Activated naive CD8-positive, alpha-beta T cell treated with anti-CD3 and anti-CD28 coated beads, Interleukin-2, amount 50 U/mL, for 24 hours (primary cell): ENCODE data around the gene LINC00237.

Source experiments
- ATAC-seq: fragments of 150-1000 bp; cut with Tn5 transposase; one replicate; pipeline ENCODE4 v1.10.0; 2021
- DNase-seq: peaks from one replicate; pipeline ENCODE4 v3.0.0; 2021
- H3K27ac Mint-ChIP-seq: one replicate; pipeline ENCODE4 v1.8.0; 2021; ENCODE audit warnings: mild to moderate bottlenecking, mixed read lengths
- H3K27me3 Mint-ChIP-seq: one replicate; pipeline ENCODE4 v1.8.0; 2021; ENCODE audit warnings: mixed read lengths
- H3K36me3 Mint-ChIP-seq: one replicate; pipeline ENCODE4 v1.8.0; 2021; ENCODE audit warnings: low read depth, mixed read lengths
- H3K4me1 Mint-ChIP-seq: one replicate; pipeline ENCODE4 v1.8.0; 2021; ENCODE audit warnings: mixed read lengths
- H3K4me3 Mint-ChIP-seq: one replicate; pipeline ENCODE4 v1.8.0; 2021; ENCODE audit warnings: mild to moderate bottlenecking, moderate library complexity, mixed read lengths
- H3K9me3 Mint-ChIP-seq: one replicate; pipeline ENCODE4 v1.8.0; 2021; ENCODE audit warnings: mixed read lengths

LINC00237 gene

GRCh38 chr20:21092806-21093205 lies 13.4 kb downstream of the LINC00237 start:
- no peak for ATAC-seq
- H3K4me3 Mint-ChIP-seq = no peak overlapping the region
- DNase-seq = no peak
- no peaks in the 10 kb centered on the region for H3K9me3 Mint-ChIP-seq
- H3K36me3 Mint-ChIP-seq = no peaks in the 10 kb centered on the region
- no peak overlapping the region for H3K27ac Mint-ChIP-seq
- peaks cover 73% of the 10 kb centered on the region for H3K27me3 Mint-ChIP-seq
- no peaks in the 10 kb centered on the region for H3K4me1 Mint-ChIP-seq

DNA sequence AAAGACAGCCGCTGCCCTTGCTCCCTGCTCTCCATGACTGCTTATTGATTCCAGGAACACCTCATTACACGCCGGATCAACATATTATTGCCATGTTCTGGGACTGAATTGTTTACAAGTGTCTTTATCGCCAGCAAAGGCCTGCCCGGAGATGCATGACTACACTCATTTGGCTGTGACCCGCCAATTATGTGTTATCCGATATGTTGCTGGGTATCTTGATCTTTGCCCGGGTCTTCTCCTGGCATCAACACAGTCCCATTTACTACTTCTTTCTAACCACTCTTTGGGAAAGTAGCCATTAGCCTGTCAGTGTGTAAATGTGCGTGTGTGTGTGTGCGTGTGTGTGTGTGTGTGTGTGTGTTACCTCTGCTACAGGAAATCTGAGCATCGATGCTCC lies 15.4 kb downstream of the LINC00237 start:
- DNase-seq = no peak
- no peak overlapping the region for H3K27ac Mint-ChIP-seq
- H3K27me3 Mint-ChIP-seq = peaks cover 66% of the 10 kb centered on the region
- no peaks in the 10 kb centered on the region for H3K9me3 Mint-ChIP-seq
- H3K36me3 Mint-ChIP-seq = no peaks in the 10 kb centered on the region
- no peaks in the 10 kb centered on the region for H3K4me1 Mint-ChIP-seq
- ATAC-seq = no peak
- H3K4me3 Mint-ChIP-seq = no peak overlapping the region

- Mint-ChIP-seq H3K4me1 (no peaks in the 10 kb centered on the region), H3K4me3 (no peak overlapping the region), H3K36me3 (no peaks in the 10 kb centered on the region), H3K9me3 (no peaks in the 10 kb centered on the region), H3K27ac (no peak overlapping the region), H3K27me3 (peaks cover 62% of the 10 kb centered on the region)
- ATAC-seq = no peak
- DNase-seq = no peak
These were observed 16.0 kb downstream of the LINC00237 start for GRCh38 chr20:21090111-21090618.

GRCh38 chr20:21089391-21089790 lies 16.8 kb downstream of the LINC00237 start:
- DNase-seq (no peak), ATAC-seq (no peak)
- H3K4me1 Mint-ChIP-seq = no peaks in the 10 kb centered on the region
- H3K4me3 Mint-ChIP-seq = no peak overlapping the region
- peaks cover 61% of the 10 kb centered on the region for H3K27me3 Mint-ChIP-seq
- H3K9me3 Mint-ChIP-seq = no peaks in the 10 kb centered on the region
- H3K27ac Mint-ChIP-seq = no peak overlapping the region
- H3K36me3 Mint-ChIP-seq = no peaks in the 10 kb centered on the region

GRCh38 chr20:21087862-21088540 lies 18.2 kb downstream of the LINC00237 start:
- Mint-ChIP-seq H3K4me3 (no peak overlapping the region), H3K9me3 (no peaks in the 10 kb centered on the region), H3K4me1 (no peaks in the 10 kb centered on the region), H3K27me3 (peaks cover 58% of the 10 kb centered on the region), H3K27ac (no peak overlapping the region), H3K36me3 (no peaks in the 10 kb centered on the region)
- ATAC-seq (no peak), DNase-seq (no peak)

GRCh38 chr20:21083825-21084325 lies 22.3 kb downstream of the LINC00237 start:
- ATAC-seq = no peak
- H3K36me3 Mint-ChIP-seq = no peaks in the 10 kb centered on the region
- H3K9me3 Mint-ChIP-seq = no peaks in the 10 kb centered on the region
- H3K4me1 Mint-ChIP-seq = no peaks in the 10 kb centered on the region
- H3K27ac Mint-ChIP-seq = no peak overlapping the region
- no peak for DNase-seq
- peaks cover 44% of the 10 kb centered on the region for H3K27me3 Mint-ChIP-seq
- H3K4me3 Mint-ChIP-seq = no peak overlapping the region

GRCh38 chr20:21082584-21082983 lies 23.6 kb downstream of the LINC00237 start:
- H3K27me3 Mint-ChIP-seq = peaks cover 40% of the 10 kb centered on the region
- DNase-seq (no peak), ATAC-seq (no peak)
- H3K27ac Mint-ChIP-seq = no peak overlapping the region
- no peak overlapping the region for H3K4me3 Mint-ChIP-seq
- H3K36me3 Mint-ChIP-seq = no peaks in the 10 kb centered on the region
- H3K4me1 Mint-ChIP-seq = no peaks in the 10 kb centered on the region
- no peaks in the 10 kb centered on the region for H3K9me3 Mint-ChIP-seq

- H3K4me1 Mint-ChIP-seq = no peaks in the 10 kb centered on the region
- no peaks in the 10 kb centered on the region for H3K9me3 Mint-ChIP-seq
- H3K36me3 Mint-ChIP-seq = no peaks in the 10 kb centered on the region
- no peak for DNase-seq
- peaks cover 30% of the 10 kb centered on the region for H3K27me3 Mint-ChIP-seq
- no peak for ATAC-seq
- no peak overlapping the region for H3K4me3 Mint-ChIP-seq
- H3K27ac Mint-ChIP-seq = no peak overlapping the region
These were observed 28.3 kb downstream of the LINC00237 start for GRCh38 chr20:21077809-21078345.

DNA sequence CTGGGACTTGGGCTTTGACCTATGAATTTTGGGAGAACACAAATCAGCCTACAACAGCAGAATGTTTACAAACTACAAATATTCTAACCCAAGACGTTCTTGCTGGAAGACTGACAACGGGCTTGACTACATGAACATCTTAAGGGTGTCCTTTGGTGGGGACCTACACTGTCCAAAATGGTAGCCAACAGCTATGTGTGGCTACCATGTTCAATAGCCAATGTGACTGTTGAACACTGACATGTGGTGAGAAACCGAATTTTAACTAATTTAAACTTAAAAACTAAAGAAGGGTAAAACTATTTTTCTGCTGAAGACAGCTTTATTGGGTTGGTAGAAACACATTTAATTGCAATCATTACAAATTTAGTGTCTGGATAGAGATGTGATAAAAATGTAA lies 30.1 kb downstream of the LINC00237 start:
- Mint-ChIP-seq H3K4me1 (no peaks in the 10 kb centered on the region), H3K4me3 (no peak overlapping the region), H3K36me3 (no peaks in the 10 kb centered on the region), H3K27me3 (peaks cover 27% of the 10 kb centered on the region), H3K9me3 (no peaks in the 10 kb centered on the region), H3K27ac (no peak overlapping the region)
- DNase-seq (no peak), ATAC-seq (no peak)

- Mint-ChIP-seq H3K9me3 (no peaks in the 10 kb centered on the region), H3K4me3 (no peak overlapping the region), H3K36me3 (no peaks in the 10 kb centered on the region), H3K27me3 (peaks cover 32% of the 10 kb centered on the region), H3K4me1 (no peaks in the 10 kb centered on the region), H3K27ac (no peak overlapping the region)
- no peak for ATAC-seq
- DNase-seq = no peak
These were observed 30.7 kb downstream of the LINC00237 start for GRCh38 chr20:21075471-21075870.

GRCh38 chr20:21074605-21075336 lies 31.4 kb downstream of the LINC00237 start:
- peaks cover 29% of the 10 kb centered on the region for H3K27me3 Mint-ChIP-seq
- DNase-seq (no peak), ATAC-seq (no peak)
- no peak overlapping the region for H3K27ac Mint-ChIP-seq
- no peaks in the 10 kb centered on the region for H3K36me3 Mint-ChIP-seq
- no peaks in the 10 kb centered on the region for H3K9me3 Mint-ChIP-seq
- H3K4me3 Mint-ChIP-seq = no peak overlapping the region
- no peaks in the 10 kb centered on the region for H3K4me1 Mint-ChIP-seq

DNA sequence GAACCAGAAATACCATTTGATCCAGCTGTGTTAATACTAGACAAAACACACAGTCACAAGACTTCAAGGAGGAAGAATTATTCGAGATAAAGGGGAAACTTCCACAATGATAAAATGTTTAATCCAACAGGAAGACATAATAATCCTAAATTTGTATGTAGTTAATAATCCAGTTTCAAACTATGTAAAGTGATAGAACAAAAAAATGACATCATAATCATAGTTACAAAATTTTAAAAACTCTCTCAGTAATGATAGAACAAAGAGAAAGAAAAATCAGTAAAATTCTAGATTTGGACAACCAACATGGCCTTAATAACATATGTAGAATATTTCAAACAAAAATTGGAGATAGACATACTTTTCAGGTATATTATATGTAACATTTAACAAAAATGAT lies 38.9 kb downstream of the LINC00237 start:
- Mint-ChIP-seq H3K4me1 (no peaks in the 10 kb centered on the region), H3K27me3 (peaks cover 27% of the 10 kb centered on the region), H3K27ac (no peak overlapping the region), H3K9me3 (no peaks in the 10 kb centered on the region), H3K4me3 (no peak overlapping the region), H3K36me3 (no peaks in the 10 kb centered on the region)
- no peak for DNase-seq
- ATAC-seq = no peak

GRCh38 chr20:21064924-21065323 lies 41.2 kb downstream of the LINC00237 start:
- ATAC-seq (no peak), DNase-seq (no peak)
- no peak overlapping the region for H3K4me3 Mint-ChIP-seq
- H3K36me3 Mint-ChIP-seq = no peaks in the 10 kb centered on the region
- H3K27me3 Mint-ChIP-seq = peaks cover 26% of the 10 kb centered on the region
- H3K9me3 Mint-ChIP-seq = no peaks in the 10 kb centered on the region
- no peaks in the 10 kb centered on the region for H3K4me1 Mint-ChIP-seq
- H3K27ac Mint-ChIP-seq = no peak overlapping the region

GRCh38 chr20:21063276-21063675 lies 42.9 kb downstream of the LINC00237 start:
- peaks cover 24% of the 10 kb centered on the region for H3K27me3 Mint-ChIP-seq
- no peak overlapping the region for H3K27ac Mint-ChIP-seq
- no peak for ATAC-seq

More at GRCh38 chr20:21063276-21063675, 42.9 kb downstream of the LINC00237 start:
- Mint-ChIP-seq H3K9me3 (no peaks in the 10 kb centered on the region), H3K36me3 (no peaks in the 10 kb centered on the region), H3K4me1 (no peaks in the 10 kb centered on the region), H3K4me3 (no peak overlapping the region)
- DNase-seq = no peak
